GM18517 (cell line): ENCODE data around the gene FOXP2.
"Not testable (repeated sequence)": the region's sequence is repeated elsewhere in the genome, so short reads cannot be mapped to it uniquely, and the experiment has no call there.

Experiments
- ATAC-seq: cut with Tn5 transposase; IDR thresholded peaks from one replicate; pipeline ENCODE4 v1.9.1; 2021; ENCODE audit warnings: mild to moderate bottlenecking, moderate library complexity; ENCODE audit not compliant: unreplicated experiment

FOXP2 gene

DNA sequence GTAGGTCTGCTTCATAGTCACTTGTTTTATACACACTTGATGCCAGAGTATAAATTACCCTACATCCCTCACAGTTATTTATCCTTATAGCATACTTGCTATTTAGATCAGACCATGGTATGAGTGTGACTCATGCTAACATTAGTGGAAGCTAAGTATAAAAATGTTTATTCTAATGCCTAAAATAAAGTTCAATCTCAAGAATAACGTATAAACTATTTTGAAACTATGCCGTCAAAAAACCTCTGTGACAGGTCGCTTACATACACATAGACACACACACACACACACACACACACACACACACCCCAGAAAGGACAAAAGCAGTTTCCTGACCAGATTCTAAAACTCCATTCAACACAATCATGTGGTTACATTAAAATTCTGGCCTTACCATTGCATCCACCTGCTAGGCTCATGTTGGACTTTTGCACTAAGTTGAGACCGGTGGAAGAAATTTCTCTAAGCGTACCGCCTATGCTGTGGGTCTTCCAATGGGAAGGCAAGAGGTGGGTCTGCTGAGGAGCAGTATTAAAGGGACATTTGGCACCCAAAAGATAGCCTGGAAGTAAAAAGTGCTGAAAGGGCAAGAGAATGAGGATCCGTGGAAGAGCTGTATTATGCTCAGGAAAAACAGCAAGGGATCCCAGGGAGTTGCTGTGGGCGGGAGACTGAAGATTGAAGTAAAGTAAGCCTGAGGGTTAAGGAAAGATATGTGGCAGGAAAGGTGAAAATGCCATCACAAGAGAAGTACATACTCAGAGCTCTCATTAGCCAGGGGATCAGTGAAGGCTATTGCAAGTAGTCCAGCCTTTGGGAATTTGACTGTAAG is 5.0 kb downstream of the FOXP2 start:
- no peak for ATAC-seq

DNA sequence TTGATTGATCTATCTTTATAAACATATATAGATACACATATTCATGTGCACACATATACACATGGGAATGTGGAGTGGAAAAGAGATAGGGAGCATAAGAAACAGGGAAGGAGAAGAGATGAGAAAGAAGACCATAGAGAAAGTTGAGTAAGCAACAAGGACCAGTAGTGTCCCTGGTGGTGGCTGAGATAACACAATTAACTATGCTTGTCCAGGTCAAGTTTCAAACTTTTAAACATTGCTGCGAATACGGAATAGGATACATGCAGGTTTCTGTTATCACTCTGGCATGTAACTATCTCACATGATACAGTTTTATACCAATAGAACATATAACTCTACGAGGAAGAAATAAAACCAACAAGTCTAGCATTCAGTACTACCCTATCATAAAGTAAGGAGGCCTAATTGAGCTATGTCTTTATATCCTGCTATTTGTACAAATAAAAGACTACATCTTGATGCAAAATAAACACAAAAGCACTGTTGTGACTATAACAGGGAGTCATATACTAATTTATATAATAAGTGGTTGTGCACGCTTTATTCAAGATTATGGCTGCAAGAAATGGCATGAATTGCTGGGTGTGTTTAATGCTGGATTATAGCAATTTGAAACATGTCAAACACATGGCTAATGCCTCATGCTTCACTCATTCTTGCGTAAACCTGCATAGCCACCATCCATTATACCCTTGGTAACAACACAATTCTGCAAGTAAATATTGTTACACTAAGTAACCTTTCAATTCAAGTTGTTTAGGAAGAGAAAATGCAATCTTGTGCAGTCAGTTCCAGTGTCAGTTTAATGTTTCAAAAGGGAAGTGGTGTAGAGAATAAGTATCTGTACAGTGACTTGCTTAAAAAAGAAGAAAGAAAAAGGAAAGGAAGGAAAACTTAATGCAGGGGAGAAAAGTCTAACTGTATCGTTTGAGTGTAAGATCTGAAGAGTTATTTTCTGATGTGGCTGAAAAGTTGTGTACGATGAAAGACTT is 8.2 kb downstream of the FOXP2 start:
- ATAC-seq = no peak

DNA sequence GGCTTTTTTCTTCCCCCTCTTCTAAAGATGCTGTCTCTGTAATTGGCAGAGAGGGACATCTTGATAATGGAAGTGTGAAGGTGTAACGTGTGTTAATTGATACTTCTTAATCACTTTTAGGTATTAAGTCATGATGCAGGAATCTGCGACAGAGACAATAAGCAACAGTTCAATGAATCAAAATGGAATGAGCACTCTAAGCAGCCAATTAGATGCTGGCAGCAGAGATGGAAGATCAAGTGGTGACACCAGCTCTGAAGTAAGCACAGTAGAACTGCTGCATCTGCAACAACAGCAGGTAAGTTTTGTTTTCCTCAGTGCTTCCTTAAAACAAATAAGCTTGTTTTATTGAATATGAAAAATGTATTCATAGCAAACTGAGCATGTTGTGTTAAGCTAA is 11.8 kb downstream of the FOXP2 start:
- ATAC-seq = no peak

DNA sequence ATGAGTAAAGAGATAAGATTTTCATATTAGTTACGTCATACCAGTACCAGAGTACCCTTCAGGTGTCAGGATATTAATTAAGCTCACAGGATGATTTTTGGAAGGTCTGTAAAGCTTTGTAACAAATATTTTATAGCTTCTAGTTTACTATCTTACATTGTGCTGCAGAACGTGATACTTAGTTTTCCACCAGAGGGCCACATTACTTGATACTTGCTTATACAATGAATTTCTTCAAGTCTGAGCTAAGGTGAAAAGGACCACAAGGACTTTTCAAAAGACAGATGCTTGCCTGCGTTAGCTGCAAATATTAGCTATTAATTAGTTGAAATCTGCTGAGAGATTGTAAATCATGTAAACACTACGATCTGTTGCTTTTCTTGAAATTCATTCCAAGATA is 12.2 kb downstream of the FOXP2 start:
- ATAC-seq = no peak

DNA sequence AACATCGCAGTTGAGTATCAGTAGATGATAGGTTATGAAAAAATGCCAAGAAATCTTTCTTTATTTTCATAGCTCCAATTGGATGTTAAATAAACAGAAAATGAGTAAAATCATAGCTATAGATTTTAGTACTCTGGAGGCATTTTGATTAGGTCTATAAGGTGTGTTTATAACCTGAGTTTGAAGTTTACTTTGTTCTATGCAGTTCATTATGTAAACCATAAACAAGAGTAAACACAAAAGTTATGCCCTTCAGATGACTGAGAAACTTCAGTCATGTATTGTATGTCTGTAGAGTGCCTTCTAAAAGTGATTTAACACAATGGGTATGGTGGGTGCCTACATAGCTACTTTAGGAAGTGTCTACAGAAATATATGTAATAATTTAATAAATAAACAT is 13.6 kb downstream of the FOXP2 start:
- ATAC-seq = no peak

DNA sequence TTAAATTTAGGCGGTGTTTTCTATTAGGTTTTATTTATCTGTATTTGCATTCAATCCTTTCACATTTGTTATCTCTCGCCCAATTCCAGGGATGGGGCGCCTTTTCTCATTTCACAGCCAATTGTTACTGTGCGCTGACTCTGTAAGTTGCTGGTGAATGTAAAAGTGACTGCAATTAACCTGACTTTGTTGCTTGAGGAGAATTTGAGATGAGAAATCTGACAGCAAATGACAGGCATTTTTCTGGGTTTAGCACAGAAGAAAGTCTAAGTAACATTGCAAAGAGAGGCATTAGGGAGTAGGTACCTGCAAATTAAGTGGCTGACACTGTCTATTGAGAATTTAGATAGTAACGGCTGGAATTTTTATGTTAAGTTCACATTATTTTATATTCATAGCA is 16.6 kb downstream of the FOXP2 start:
- no peak for ATAC-seq

DNA sequence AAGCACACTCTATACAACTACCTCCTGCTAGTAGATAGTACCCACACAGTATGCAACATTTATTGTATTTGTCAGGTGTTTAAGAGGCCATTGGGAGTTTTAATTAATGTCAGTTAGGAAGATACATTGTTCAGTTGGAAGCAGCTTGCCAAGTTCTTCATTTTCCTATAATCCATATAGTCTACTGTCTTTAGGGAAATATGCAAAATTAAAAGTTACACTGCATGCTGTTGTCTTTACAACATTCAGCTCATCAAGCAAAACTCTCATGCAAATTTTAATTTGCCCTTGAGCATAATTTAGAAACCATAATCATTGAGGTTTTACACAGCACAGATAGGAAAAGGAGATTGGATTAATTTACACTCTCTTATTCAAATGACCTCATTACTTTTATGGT is 17.4 kb downstream of the FOXP2 start:
- ATAC-seq = no peak

DNA sequence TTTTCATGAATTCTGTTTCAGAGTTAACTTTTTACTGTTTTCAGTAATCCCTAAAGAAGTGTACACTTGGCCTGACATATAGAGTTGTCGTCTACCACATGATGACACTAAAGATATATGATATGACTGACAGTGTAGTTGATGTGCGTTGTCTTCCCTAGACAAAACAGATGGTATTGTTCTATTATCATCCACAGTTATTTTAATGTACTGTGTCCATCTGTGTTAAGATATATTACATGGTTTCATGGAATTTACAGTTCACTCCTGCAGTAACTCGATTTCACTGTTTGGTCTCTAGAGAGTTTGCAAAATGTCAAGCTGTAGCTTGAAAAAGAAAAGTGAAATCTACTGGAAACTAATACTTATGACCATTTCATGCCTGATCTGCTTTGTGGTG is 18.1 kb downstream of the FOXP2 start:
- no peak for ATAC-seq

DNA sequence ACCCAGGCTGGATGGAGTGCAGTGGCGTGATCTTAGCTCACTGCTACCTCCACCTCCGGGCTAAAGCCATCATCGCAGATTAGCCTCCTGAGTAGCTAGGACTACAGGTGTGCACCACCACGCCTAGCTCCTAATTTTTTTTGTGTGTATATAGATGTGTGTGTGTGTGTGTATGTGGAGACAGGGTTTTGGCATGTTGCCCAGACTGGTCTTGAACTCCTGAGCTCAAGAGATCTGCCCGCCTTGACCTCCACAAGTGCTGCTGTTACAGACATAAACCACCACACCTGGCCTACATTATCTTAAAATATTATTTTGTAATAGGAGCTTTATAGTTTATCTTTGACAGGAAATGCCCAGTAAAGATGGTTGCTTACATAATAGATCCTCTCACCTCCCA is 25.0 kb downstream of the FOXP2 start:
- ATAC-seq = no peak

DNA sequence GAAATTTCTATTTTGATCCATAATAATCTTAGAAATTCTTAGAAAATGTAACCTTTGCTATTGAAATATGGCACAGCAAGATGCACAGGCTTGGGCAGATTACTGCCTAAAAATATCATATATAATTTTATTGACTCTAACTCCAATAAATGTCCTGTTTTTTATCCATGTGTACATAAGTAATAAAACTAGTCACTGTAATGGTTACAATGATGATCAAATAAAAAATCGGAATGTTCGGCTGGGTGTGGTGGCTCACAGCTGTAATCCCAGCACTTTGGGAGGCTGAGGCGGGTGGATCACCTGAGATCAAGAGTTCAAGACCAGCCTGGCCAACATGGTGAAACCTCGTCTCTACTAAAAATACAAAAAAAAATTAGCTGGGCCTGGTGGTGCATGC is 26.3 kb downstream of the FOXP2 start:
- not testable (repeated sequence) for ATAC-seq

DNA sequence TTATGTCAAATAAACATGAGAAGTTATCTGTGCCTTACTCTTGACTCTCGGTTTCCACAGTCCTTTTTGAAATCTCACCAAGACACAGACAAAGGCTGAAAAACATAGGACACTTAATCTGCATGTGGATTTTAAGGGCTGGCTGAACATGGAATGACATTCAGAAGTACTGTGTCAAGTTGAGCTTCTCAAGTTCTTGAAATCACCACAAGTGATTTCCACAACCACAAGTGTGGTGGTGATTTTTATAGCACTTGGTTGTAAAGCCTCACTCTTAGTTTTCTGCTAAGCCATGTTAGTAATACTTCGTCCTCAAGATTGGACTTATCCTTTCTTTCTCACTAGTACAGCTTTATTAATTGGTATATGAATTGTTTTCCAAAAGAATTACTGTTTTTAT is 29.6 kb downstream of the FOXP2 start:
- ATAC-seq = no peak

DNA sequence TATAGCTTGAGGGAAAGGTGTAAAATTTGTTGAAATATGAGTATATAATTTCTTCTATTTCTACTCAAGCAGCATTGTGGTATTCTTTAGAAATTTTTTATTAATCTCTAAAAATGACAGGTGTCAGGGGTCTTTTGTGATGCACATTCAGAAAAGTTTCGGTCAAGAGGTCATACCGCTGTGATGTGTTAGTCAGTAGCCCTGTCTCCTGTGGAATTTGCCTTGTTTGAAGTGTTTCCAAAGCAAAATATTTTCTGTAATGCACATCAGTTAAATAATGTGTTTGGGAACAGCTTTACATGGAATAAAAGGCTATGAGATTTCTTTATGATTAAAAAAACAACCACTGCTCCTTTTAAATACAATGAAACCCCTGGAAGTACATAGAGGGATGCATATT is 35.8 kb downstream of the FOXP2 start:
- ATAC-seq = no peak

DNA sequence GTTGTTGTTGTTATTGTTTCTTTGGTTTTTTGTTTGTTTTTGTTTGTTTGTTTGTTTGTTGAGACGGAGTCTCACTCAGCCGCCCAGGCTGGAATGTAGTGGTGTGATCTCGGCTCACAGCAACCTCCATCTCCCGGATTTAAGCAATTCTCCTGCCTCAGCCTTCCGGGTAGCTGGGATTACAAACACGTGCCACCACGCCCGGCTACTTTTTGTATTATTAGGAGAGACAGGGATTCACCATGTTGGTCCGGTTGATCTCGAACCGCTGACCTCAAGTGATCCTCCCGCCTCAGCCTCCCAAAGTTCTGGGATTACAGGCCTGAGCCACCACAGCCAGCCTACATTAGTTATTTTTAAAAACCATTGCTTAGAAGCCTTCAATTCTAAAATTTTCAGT is 45.0 kb downstream of the FOXP2 start:
- no peak for ATAC-seq

DNA sequence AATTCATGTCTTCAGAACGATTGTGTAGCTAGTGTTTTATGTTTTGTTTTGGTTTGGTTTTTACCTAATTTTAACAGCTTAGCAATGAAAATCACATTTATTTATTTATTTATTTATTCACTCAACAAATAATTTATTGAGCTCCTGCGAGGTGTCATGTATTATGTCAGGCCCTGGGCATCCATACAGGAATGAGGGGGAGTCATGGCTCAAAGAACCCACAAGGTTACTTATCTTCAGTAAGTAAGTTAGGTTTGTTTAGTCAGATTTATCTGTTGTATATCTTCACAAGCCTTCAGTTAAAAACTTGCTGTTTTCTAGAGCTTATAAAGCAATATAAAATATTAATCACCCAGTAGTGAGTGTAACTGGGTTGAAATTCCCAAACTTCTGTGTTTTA is 45.4 kb downstream of the FOXP2 start:
- no peak for ATAC-seq

DNA sequence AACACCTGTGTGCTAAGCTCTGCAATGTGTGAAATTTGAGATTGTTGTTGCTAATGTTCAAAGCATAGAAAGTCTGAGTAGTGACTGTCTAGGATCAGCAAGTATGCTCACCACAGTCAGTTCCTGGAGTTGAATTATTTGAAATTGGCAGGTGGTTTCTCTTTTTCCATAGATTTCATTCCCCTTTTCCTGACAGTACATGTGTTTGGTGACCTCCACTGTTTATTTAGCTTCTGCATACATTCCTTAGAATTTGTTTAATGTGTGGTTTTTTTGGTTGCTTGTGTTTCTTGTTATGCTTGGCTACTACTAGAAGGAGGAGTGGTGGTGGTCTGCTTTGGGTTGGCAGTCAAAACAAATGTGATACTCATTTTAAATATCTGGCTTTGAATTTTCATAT is 52.3 kb downstream of the FOXP2 start:
- ATAC-seq = no peak

DNA sequence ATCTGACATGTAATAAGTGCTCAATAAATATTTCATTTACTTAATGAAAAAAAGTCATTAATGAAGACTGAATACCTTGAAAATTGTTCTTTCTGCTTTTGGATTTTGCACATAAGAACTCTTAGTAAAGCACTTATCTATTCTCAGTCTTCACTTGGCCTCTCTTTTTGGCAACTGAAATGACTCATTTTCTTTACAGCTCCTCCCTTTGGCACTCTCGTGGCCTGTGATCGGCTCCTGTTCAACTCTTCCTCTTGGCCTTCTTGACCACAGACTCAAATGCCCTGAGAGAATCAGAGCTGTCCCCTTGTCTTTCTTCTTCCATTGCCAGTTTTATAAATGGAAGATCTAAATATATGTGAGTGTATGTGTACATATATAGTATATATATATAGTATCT is 54.2 kb downstream of the FOXP2 start:
- no peak for ATAC-seq

DNA sequence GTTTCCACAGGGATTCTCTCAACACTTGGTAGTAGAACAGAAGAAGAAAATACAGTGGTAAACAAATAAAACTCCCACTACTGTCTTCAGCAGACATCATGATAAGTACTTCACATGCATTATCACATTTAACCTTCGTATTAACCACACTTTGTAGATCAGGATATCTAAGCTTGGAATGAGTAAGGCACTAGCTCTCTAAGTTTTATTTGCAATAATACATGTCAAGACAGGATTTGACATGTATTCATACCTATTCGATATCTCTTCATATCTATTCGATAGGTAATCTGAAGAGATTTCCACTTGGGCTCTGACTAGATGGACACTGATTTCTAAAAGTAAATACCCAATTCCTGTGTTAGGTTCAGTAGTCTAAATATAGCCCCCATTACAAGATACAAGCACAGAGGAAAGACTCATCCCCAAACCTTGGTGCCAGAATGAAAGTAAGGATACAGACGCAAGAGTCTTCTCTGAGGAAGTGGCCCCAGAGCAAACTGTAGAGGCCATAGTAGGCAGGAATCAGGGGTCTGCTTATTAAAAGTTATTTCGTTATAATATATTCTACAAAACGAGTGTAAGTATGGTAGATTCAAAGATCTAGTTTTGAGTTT is 58.4 kb downstream of the FOXP2 start:
- no peak for ATAC-seq

DNA sequence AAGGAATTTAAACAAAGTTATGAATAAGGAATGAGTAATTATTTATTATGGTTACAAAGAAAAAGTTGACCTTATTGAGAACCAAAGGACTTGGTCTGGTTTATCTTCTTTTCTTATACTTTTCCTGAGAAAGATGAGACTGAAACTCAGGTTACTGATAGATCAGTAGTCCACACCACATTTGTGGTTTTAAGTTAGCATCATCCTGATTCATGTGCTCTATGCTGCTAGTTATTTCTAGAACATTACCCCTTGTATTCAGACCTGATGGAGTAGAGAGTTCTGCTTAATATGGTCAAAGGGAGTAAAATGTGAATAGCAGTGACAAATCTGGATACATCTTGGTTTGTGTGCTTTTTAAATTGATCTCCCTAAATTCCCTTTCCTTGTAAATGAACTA is 63.8 kb downstream of the FOXP2 start:
- ATAC-seq = no peak

DNA sequence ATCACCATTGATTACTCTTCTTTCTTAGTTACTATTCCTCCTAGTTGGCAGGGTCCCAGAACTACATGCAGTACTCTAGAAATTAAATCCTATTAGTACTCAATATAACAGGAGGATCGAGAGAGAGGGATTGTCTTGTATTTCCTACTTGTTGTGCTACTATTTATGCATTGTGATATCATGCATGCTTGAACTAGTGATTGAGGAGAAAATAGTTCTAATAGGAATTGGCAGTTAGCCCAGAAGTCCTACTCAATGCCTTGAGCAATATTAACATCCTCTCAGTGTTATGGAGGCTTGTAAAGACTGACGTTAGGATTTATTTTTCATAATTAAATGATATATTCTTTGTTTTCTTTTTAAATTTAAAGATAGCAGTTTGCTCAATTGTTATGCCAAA is 67.4 kb downstream of the FOXP2 start:
- no peak for ATAC-seq

DNA sequence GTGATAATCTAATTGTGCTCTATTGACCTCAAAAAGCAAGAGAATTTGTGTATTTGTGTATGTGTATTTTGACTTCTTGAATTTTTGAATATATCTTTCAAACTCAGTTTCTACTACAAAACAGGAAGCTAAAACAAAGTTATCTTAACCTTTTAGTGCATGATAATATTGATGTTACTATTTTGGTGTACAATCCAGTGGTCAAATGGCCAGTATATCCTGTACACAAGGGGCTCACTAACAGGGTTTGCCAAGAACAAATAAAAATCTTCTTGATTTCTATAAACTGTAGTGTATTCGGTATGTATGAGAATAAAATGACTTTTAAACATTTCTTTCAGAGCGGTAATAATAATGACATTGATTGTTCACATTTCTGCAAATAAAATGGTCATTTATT is 69.6 kb downstream of the FOXP2 start:
- ATAC-seq = no peak

DNA sequence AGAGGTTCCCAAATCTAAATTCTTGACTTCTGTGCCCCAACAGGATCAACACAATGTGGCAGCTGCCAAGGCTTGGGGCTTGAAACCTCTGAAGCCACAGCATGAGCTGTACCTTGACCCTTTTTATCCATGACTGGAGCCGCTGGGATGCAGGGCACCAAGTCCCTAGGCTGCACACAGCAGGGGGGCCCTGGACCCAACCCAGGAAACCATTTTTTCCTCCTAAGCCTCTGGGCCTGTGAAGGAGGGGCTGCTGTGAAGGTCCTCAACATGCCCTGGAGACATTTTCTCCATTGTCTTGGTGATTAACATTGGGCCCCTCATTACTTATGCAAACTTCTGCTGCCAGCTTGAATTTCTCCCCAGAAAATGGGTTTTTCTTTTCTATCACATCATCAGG is 72.6 kb downstream of the FOXP2 start:
- no peak for ATAC-seq

DNA sequence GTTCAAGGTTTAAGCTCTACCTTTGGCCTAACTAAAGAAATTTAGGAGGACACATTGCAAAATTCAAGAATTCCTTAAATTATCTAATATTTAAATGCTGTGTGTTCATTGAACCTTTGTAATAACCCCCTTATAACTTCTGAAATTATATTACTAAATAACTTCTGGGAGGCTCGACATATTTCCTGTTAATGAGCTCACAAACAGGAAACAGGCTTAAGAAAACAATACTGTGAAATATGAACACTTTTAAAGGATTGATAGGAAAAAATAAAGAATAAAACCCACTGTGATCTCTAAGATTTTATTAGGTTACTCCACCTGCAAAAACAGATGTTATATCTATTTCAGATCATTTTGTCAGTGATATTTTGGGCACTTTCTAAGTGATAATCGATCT is 74.1 kb downstream of the FOXP2 start:
- ATAC-seq = no peak
